Caco-2 (cell line): ENCODE results near the gene DNAJC1. TPM values are rescaled to one million over a fixed set of nuclear protein-coding genes. Genes with fewer than 3 reads are reported as not detected.

ENCODE experiments used
- BruUV-seq: library from RNA; stranded (reverse); fragments of 400-500 nt; replicated peaks from 2 replicates; lab custom pipeline; 2021; lab: Mats Ljungman, UMichigan
- CTCF ChIA-PET: fragments of 300-600 bp; sonication (Branson Sonifier 250); formaldehyde crosslinking; loops from one replicate; lab custom pipeline; 2022; ENCODE audit warnings: antibody characterized with exemption; lab: Charles Lee
- POLR2A ChIA-PET: fragments of 300-600 bp; sonication (Branson Sonifier 250); formaldehyde crosslinking; loops from one replicate; lab custom pipeline; 2022; ENCODE audit warnings: antibody characterized with exemption; lab: Charles Lee
- DNase-seq, 2 experiments: peaks; one replicate each; pipeline versions ENCODE4 v3.0.0 to v3.0.0-alpha.2; 2020 to 2022
- H3K27me3 ChIP-seq: replicated peaks from 2 replicates; pipeline ENCODE4 v1.6.0; 2011; ENCODE audit warnings: low read length; ENCODE audit not compliant: control insufficient read depth, insufficient read depth
- H3K36me3 ChIP-seq: 2 replicates; pipeline ENCODE4 v1.5.1; 2011; ENCODE audit warnings: low read length; ENCODE audit not compliant: control insufficient read depth, insufficient read depth
- H3K4me1 ChIP-seq: fragments of 250-450 bp; sonication (Bioruptor Pico); 2 replicates; pipeline ENCODE4 v1.5.1; 2020; ENCODE audit warnings: mild to moderate bottlenecking
- H3K4me3 ChIP-seq: 2 replicates; pipeline ENCODE4 v1.5.1; 2011; ENCODE audit warnings: low read depth, mild to moderate bottlenecking, control low read depth, low read length
- H3K9me3 ChIP-seq: fragments of 250-450 bp; sonication (Bioruptor Pico); 2 replicates; pipeline ENCODE4 v1.5.1; 2020; ENCODE audit warnings: mild to moderate bottlenecking, moderate library complexity
- H3K27ac Mint-ChIP-seq: one replicate; pipeline ENCODE4 v1.8.0; 2022; ENCODE audit warnings: mixed read lengths; ENCODE audit not compliant: unreplicated experiment
- H3K27me3 Mint-ChIP-seq: one replicate; pipeline ENCODE4 v1.8.0; 2022; ENCODE audit warnings: mixed read lengths; ENCODE audit not compliant: insufficient read depth, unreplicated experiment
- H3K36me3 Mint-ChIP-seq: one replicate; pipeline ENCODE4 v1.8.0; 2022; ENCODE audit warnings: mild to moderate bottlenecking, mixed read lengths; ENCODE audit not compliant: insufficient read depth, unreplicated experiment
- H3K4me1 Mint-ChIP-seq: one replicate; pipeline ENCODE4 v1.8.0; 2022; ENCODE audit warnings: low read depth, mixed read lengths; ENCODE audit not compliant: unreplicated experiment
- H3K4me3 Mint-ChIP-seq: one replicate; pipeline ENCODE4 v1.8.0; 2022; ENCODE audit warnings: mild to moderate bottlenecking, moderate library complexity, mixed read lengths; ENCODE audit not compliant: unreplicated experiment
- H3K9me3 Mint-ChIP-seq: one replicate; pipeline ENCODE4 v1.8.0; 2022; ENCODE audit warnings: mixed read lengths; ENCODE audit not compliant: unreplicated experiment
- CTCF ChIP-seq, 2 experiments: fragments of 200-600 bp in 1 of 2; IDR thresholded peaks; 1 replicate in 1 of 2; 2 replicates in 1 of 2; pipeline versions ENCODE4 v1.5.1 to v1.8.0; 2011 to 2022; ENCODE audit warnings: antibody characterized with exemption in 1 of 2, control low read depth in 1 of 2, inconsistent platforms in 1 of 2, low read depth in 1 of 2, low read length in 1 of 2, mild to moderate bottlenecking in 1 of 2, moderate library complexity in 1 of 2; ENCODE audit not compliant: insufficient read depth in 1 of 2, severe bottlenecking in 1 of 2, unreplicated experiment in 1 of 2
- intact Hi-C: fragments of 100-400 bp; cut with micrococcal nuclease; formaldehyde crosslinking; loops from one replicate; pipeline ENCODE4 v1.10.0; 2022; ENCODE audit not compliant: unreplicated experiment
- total RNA-seq: library from RNA; stranded (reverse); gene quantifications from 2 replicates; pipeline ENCODE4 v1.2.3, GENCODE V29; 2022

DNAJC1 gene
- total RNA-seq, 1 experiment from 2014 or later: 50.7 TPM

DNA sequence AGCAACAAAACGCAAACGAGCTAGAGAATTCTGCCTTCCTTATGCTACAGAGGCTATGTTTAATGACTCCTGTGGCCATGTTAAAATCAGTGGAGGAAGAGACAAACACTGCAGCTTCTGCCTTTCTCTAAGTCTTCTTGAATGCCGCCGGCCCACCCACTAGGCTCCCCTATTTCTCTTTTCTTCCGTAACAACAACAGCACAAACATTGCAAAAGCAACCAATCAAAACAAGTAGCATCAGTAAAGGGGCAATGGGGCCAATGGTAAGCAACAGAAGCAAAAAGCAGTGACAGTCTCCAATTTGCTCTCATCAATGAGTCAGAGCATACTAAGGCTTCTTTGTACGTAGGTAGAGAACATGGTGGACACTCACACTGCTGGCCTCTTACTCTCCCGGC, 26.8 kb downstream of the DNAJC1 start:
- no peaks in the 10 kb centered on the region for H3K9me3 Mint-ChIP-seq
- Histone ChIP-seq H3K9me3 (no peaks in the 10 kb centered on the region), H3K27me3 (no peaks in the 10 kb centered on the region), H3K4me1 (no peaks in the 10 kb centered on the region), H3K4me3 (no peak overlapping the region), H3K36me3 (no peaks in the 10 kb centered on the region)
- intact Hi-C loops: no loop called here
- H3K27ac Mint-ChIP-seq: no peak overlapping the region
- no peaks in the 10 kb centered on the region for H3K27me3 Mint-ChIP-seq
- BruUV-seq: no TSS peak
- H3K36me3 Mint-ChIP-seq: peaks cover 5% of the 10 kb centered on the region
- no peak for DNase-seq
- CTCF ChIA-PET: no interaction called here
- H3K4me1 Mint-ChIP-seq: peaks cover 15% of the 10 kb centered on the region
- TF ChIP-seq CTCF (IDR thresholded peaks at IDR 0.05; ENCODE audit: insufficient read depth in 1 of 2, low read depth in 1 of 2, low read length in 1 of 2, severe bottlenecking in 1 of 2, unreplicated experiment in 1 of 2): no peak
- POLR2A ChIA-PET: no interaction called here
- H3K4me3 Mint-ChIP-seq: no peak overlapping the region

- H3K4me3 Mint-ChIP-seq: no peak overlapping the region
- POLR2A ChIA-PET: no interaction called here
- no peak overlapping the region for H3K27ac Mint-ChIP-seq
- H3K4me3 ChIP-seq: no peak overlapping the region
- no peaks in the 10 kb centered on the region for H3K9me3 ChIP-seq
- H3K9me3 Mint-ChIP-seq: no peaks in the 10 kb centered on the region
- H3K36me3 ChIP-seq: no peaks in the 10 kb centered on the region
- H3K36me3 Mint-ChIP-seq: peaks cover 5% of the 10 kb centered on the region
- no peaks in the 10 kb centered on the region for H3K4me1 ChIP-seq
- H3K4me1 Mint-ChIP-seq: peaks cover 15% of the 10 kb centered on the region
- no peak for DNase-seq
- intact Hi-C loops: no loop called here
- CTCF ChIA-PET: no interaction called here
- no peak for TF ChIP-seq CTCF (IDR thresholded peaks at IDR 0.05; ENCODE audit: insufficient read depth in 1 of 2, low read depth in 1 of 2, low read length in 1 of 2, severe bottlenecking in 1 of 2, unreplicated experiment in 1 of 2)
- no TSS peak for BruUV-seq
- H3K27me3 ChIP-seq: no peaks in the 10 kb centered on the region
- H3K27me3 Mint-ChIP-seq: no peaks in the 10 kb centered on the region
These were observed 27.2 kb downstream of the DNAJC1 start for GRCh38 chr10:21976280-21976679.

DNA sequence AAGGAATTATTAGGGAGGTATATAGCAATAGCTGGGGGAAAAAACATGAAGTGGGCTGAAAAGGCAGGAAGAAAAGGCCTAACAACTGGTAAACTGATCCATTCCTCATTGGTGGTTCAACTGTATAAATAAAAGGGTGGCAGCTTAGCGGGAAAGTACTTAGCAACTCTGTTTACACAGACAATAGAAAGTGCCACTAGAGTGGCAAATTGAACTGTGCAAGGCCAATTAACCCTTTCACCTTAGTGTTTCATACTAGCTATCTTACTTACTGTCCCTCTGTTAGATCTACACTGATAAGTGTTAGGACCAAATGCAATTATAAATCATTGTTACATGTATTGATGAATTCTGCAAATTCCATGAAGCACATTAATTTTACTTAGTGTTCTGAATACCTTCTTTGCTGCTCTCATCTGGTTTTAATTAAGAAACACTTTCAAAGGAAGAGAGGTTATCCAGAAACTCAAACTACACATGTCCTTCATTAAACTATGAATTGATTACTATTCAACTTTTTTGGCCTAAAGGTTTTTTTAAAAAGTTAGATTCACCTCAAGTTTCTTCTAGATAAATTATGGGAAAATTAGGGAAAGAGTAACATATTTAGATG, 28.0 kb downstream of the DNAJC1 start:
- intact Hi-C loops: no loop called here

More for the DNA sequence above, 28.0 kb downstream of the DNAJC1 start:
- Histone ChIP-seq H3K9me3 (no peaks in the 10 kb centered on the region), H3K4me1 (no peaks in the 10 kb centered on the region), H3K36me3 (no peaks in the 10 kb centered on the region), H3K4me3 (no peak overlapping the region), H3K27me3 (no peaks in the 10 kb centered on the region)
- Mint-ChIP-seq H3K4me1 (peaks cover 15% of the 10 kb centered on the region), H3K36me3 (peaks cover 5% of the 10 kb centered on the region), H3K27ac (no peak overlapping the region), H3K9me3 (no peaks in the 10 kb centered on the region), H3K4me3 (no peak overlapping the region), H3K27me3 (no peaks in the 10 kb centered on the region)
- ChIA-PET CTCF (no interaction called here), POLR2A (no interaction called here)
- BruUV-seq: no TSS peak
- no peak for DNase-seq
- no peak for TF ChIP-seq CTCF (IDR thresholded peaks at IDR 0.05; ENCODE audit: insufficient read depth in 1 of 2, low read depth in 1 of 2, low read length in 1 of 2, severe bottlenecking in 1 of 2, unreplicated experiment in 1 of 2)
